AG04450 (cell line): ENCODE data around the gene PDE10A. TPM values are rescaled to one million over a fixed set of nuclear protein-coding genes. Genes with fewer than 3 reads are reported as not detected.

Experiments
- CTCF ChIA-PET: fragments of 300-600, 350-600 bp; formaldehyde crosslinking; extraction: SDS; loops from one replicate; lab custom pipeline; 2022; ENCODE audit warnings: antibody characterized with exemption, inconsistent platforms; lab: Charles Lee
- POLR2A ChIA-PET: fragments of 350-600 bp; formaldehyde crosslinking; extraction: SDS; loops from one replicate; lab custom pipeline; 2021; ENCODE audit warnings: antibody characterized with exemption, inconsistent platforms; lab: Yijun Ruan, JAX
- DNase-seq: peaks from one replicate; pipeline ENCODE4 v3.0.0-alpha.2; 2011; ENCODE audit warnings: low read depth, low spot score
- H3K27ac ChIP-seq: one replicate; pipeline ENCODE4 v1.5.1; 2012; ENCODE audit warnings: low read depth, low read length, control low read depth
- H3K27me3 ChIP-seq: one replicate; pipeline ENCODE4 v1.6.0; 2012; ENCODE audit warnings: low read length; ENCODE audit not compliant: control insufficient read depth, insufficient read depth
- H3K4me3 ChIP-seq: 2 replicates; pipeline ENCODE4 v1.5.1; 2011; ENCODE audit warnings: mild to moderate bottlenecking, low read depth, low read length, control low read depth
- H3K9me3 ChIP-seq: 2 replicates; pipeline ENCODE4 v1.5.1; 2012; ENCODE audit warnings: low read length; ENCODE audit not compliant: control insufficient read depth, insufficient read depth
- polyA plus RNA-seq: library from polyadenylated mRNA; depleted of rRNA; stranded (reverse); fragments of >200 nt; gene quantifications from 2 replicates; pipeline ENCODE4 v1.2.3, GENCODE V29; 2011
- TF ChIP-seq, protein P1 (sequence below): IDR thresholded peaks from 2 replicates; pipeline ENCODE4 v1.5.1; 2011; ENCODE audit warnings: low read depth, low read length, control low read depth, inconsistent platforms

Gene PDE10A
- polyA plus RNA-seq, 1 experiment: 7.8 TPM

DNA sequence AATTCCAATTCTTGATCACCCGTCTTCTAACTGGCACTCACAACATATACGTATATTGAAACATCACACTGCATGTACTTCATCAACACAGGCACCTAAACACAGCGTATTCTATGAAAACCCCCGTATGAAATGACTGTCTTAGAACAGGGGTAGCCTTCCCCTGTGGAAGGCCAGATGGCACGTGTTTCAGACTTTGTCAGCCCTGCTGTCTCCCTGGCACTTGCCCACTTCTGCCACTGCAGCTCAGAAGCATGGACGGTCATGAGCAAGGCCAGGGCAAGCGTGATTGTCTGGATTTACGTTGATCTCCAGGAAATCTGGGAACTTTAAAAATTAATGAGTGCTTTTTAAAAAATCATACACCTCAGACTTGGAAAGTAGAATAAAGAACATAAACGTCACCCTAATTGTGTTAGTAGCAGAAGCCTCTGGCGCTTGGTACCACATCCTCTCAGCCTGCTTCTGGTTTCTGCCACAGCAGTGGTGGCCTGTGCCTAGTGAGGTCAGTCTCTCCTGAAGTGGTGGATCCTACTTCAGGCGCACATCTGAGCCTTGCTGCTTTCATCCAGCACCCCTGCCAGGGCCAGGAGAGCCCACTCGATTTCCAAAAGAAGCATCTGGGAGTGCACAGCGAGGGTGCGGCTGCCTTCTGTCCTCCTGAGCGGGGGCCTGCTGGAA, 18.3 kb downstream of the PDE10A start:
- no peak overlapping the region for H3K4me3 ChIP-seq
- POLR2A ChIA-PET: no interaction called here
- TF ChIP-seq, protein P1, sequence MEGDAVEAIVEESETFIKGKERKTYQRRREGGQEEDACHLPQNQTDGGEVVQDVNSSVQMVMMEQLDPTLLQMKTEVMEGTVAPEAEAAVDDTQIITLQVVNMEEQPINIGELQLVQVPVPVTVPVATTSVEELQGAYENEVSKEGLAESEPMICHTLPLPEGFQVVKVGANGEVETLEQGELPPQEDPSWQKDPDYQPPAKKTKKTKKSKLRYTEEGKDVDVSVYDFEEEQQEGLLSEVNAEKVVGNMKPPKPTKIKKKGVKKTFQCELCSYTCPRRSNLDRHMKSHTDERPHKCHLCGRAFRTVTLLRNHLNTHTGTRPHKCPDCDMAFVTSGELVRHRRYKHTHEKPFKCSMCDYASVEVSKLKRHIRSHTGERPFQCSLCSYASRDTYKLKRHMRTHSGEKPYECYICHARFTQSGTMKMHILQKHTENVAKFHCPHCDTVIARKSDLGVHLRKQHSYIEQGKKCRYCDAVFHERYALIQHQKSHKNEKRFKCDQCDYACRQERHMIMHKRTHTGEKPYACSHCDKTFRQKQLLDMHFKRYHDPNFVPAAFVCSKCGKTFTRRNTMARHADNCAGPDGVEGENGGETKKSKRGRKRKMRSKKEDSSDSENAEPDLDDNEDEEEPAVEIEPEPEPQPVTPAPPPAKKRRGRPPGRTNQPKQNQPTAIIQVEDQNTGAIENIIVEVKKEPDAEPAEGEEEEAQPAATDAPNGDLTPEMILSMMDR: no peak
- DNase-seq: no peak
- H3K27me3 ChIP-seq: no peaks in the 10 kb centered on the region
- H3K27ac ChIP-seq: no peak overlapping the region
- peaks cover 14% of the 10 kb centered on the region for H3K9me3 ChIP-seq
- CTCF ChIA-PET: no interaction called here

DNA sequence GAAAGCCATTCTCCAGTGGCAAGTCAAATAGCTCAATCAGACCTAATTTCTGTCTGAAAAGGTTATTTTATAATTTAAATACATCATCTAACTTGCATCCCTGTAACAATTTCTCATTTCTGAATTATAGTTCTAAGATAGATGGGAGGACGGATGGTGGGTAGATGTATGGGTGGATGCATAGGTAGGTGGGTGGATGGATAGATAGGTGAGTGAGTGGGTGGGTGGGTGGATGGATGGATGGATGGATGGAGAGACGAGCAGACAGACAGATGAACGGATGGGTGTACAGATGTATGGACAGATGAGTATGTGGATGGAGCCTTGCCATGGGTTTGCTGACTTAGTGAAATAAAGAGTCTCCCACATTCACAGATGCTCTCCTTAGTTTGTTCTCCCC, 20.0 kb downstream of the PDE10A start:
- Histone ChIP-seq H3K27ac (no peak overlapping the region), H3K9me3 (peaks cover 14% of the 10 kb centered on the region), H3K27me3 (no peaks in the 10 kb centered on the region), H3K4me3 (no peak overlapping the region)
- POLR2A ChIA-PET: no interaction called here
- TF ChIP-seq, protein P1: no peak
- CTCF ChIA-PET: no interaction called here
- DNase-seq: no peak

DNA sequence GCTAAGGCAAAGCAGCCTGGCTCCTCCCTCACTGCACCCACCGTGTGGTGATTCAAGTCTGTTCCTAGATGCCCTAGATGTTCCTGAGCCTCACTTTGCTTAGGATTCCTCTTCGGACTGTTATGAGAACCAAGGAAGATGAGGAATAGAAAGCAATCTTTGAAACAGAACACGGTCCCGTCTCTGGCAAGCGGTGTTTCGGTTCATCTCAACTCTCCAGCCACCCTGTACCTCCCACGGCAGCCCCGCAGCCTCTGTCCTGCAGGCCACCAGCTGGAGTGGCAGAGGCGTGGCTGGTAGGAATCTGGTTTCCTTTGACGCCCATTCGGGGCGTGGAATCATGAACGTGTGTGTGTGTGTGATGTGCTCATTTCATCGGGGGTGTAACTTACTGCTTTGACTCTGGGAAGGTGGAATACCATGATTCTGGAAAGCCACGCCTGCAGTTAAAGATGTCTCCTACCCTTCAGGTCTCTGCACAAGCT, 21.3 kb downstream of the PDE10A start:
- Histone ChIP-seq H3K27me3 (no peaks in the 10 kb centered on the region), H3K27ac (no peak overlapping the region), H3K9me3 (peaks cover 14% of the 10 kb centered on the region), H3K4me3 (no peak overlapping the region)
- POLR2A ChIA-PET: no interaction called here
- DNase-seq: no peak
- CTCF ChIA-PET: no interaction called here
- TF ChIP-seq, protein P1: no peak

DNA sequence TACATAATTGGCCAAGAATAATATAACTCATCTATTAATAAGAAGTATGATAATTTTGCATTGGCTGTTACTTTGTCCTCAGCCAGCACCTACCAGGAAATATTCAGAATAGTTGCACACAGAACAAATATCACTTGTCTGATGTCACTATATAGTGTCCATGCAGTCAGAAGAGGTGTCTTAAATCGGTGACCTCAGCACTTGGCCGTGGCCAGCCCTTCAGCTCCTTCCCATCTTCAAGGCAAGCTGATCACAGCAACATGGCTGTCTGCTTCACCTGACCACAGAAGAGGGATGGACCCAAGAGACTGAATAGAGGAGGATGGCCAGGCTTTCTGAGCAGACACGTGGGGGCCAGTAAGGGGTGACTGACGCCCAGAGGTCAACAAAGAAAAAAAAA, 22.2 kb downstream of the PDE10A start:
- DNase-seq: no peak
- ChIA-PET POLR2A (no interaction called here), CTCF (no interaction called here)
- TF ChIP-seq, protein P1: no peak
- Histone ChIP-seq H3K9me3 (peaks cover 12% of the 10 kb centered on the region), H3K27ac (no peak overlapping the region), H3K27me3 (no peaks in the 10 kb centered on the region), H3K4me3 (no peak overlapping the region)

DNA sequence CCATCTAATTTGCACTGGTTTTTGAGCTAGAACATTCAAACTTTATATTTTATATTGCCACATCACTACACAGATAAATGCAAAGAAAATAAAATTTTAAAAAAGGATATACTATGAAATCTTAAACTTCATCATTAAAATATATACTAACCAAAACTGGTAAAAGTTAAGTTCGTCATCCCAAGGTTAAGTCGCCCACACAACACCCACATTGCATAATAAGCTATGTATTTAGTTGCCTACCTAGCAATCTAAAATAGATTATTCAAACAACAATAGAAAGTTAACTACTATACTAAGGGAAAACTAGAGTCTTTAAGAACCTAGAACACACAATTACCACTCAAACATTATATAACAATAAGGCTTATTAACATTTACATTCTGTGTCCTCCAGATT, 24.5 kb downstream of the PDE10A start:
- DNase-seq: no peak
- H3K4me3 ChIP-seq: no peak overlapping the region
- no peak overlapping the region for H3K27ac ChIP-seq
- TF ChIP-seq, protein P1: no peak
- ChIA-PET CTCF (interaction anchor here (0.6 kb wide), 3 partner anchors 45 to 246 kb away, joined by 3 to 4 read pairs (median 3); no protein-coding TSS in a partner anchor), POLR2A (interaction anchor here (0.9 kb wide), 1 partner anchor 57 kb away, joined by 3 read pairs; no protein-coding TSS in a partner anchor)
- peaks cover 6% of the 10 kb centered on the region; the same call in 1 of the 2 replicates for H3K9me3 ChIP-seq
- no peaks in the 10 kb centered on the region for H3K27me3 ChIP-seq
